ENCODE results near the gene IWS1. TPM values are rescaled to one million over a fixed set of nuclear protein-coding genes. Genes with fewer than 3 reads are reported as not detected.
A peak's percentile ranks its signal among the peaks of the same experiment; 100 is the strongest.
"Not testable (repeated sequence)": the region's sequence is repeated elsewhere in the genome, so short reads cannot be mapped to it uniquely, and the experiment has no call there.

IWS1 gene
- total RNA-seq, 6 experiments from 2014 or later, result 34.7 to 44.6 (median 38.3) TPM

GRCh38 chr2:127456960-127457359, 69.3 kb downstream of the IWS1 start:
- TF ChIP-seq, protein P1, sequence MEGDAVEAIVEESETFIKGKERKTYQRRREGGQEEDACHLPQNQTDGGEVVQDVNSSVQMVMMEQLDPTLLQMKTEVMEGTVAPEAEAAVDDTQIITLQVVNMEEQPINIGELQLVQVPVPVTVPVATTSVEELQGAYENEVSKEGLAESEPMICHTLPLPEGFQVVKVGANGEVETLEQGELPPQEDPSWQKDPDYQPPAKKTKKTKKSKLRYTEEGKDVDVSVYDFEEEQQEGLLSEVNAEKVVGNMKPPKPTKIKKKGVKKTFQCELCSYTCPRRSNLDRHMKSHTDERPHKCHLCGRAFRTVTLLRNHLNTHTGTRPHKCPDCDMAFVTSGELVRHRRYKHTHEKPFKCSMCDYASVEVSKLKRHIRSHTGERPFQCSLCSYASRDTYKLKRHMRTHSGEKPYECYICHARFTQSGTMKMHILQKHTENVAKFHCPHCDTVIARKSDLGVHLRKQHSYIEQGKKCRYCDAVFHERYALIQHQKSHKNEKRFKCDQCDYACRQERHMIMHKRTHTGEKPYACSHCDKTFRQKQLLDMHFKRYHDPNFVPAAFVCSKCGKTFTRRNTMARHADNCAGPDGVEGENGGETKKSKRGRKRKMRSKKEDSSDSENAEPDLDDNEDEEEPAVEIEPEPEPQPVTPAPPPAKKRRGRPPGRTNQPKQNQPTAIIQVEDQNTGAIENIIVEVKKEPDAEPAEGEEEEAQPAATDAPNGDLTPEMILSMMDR (IDR thresholded peaks at IDR 0.05), result no peak
- no peaks in the 10 kb centered on the region for H3K9me3 Mint-ChIP-seq
- no peak for DNase-seq
- no peaks in the 10 kb centered on the region for H3K4me1 Mint-ChIP-seq (ENCODE audit: low read depth)
- H3K27me3 Mint-ChIP-seq (ENCODE audit: insufficient read depth), result peaks cover 1% of the 10 kb centered on the region; the same call in 1 of the 2 replicates
- H3K27ac Mint-ChIP-seq, result no peak overlapping the region
- no peak overlapping the region for H3K4me3 Mint-ChIP-seq
- no peaks in the 10 kb centered on the region for H3K36me3 Mint-ChIP-seq (ENCODE audit: low read depth)

- H3K27me3 Mint-ChIP-seq (ENCODE audit: insufficient read depth), result peaks cover 1% of the 10 kb centered on the region; the same call in 1 of the 2 replicates
- no peak overlapping the region for H3K27ac Mint-ChIP-seq
- H3K4me3 Mint-ChIP-seq, result no peak overlapping the region
- DNase-seq, result no peak
- no peaks in the 10 kb centered on the region for H3K4me1 Mint-ChIP-seq (ENCODE audit: low read depth)
- no peaks in the 10 kb centered on the region for H3K9me3 Mint-ChIP-seq
- no peaks in the 10 kb centered on the region for H3K36me3 Mint-ChIP-seq (ENCODE audit: low read depth)
- TF ChIP-seq, protein P1 (IDR thresholded peaks at IDR 0.05), result no peak
Observed at GRCh38 chr2:127455566-127456493, 70.5 kb downstream of the IWS1 start.

DNA sequence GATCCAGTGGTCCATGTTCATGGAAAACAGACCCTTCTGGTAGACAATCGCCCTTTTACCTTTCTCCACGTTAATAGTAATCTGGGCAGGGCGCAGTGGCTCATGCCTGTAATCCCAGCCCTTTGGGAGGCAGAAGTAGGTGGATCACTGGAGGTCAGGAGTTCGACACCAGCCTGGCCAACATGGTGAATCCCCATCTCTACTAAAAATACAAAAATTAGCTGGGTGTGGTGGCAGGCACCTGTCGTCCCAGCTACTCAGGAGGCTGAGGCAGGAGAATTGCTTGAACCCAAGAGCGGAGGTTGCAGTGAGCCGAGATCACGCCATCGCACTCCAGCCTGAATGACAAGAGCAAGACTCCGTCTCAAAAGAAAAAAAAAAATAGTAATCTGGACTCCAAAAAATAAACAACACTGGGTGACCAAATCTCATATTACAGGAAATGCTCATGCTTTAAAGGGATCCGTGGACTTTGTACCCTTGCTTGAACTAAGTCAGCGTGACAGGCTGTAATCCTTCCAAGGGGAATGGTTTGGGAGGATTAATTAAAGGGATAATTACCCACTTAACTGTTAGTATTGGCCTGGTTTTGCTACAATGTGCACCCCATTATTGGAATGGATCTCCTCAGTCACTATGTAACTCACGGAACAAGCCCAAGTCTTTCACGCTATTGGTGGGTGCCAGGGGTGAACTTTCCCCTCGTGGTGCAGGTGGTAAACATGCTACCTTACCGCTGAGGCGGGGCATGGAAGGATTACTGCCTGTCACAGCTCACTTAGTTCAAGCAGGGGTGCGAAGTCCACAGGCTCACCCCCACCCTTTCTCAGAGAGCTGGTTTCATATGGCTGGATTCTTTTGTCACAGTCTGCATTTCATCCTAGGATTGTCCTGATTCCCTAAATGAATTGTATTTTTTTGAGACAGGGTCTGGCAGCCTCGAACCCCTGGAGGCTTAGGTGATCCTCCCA, 71.4 kb downstream of the IWS1 start:
- DNase-seq, result no peak
- no peak overlapping the region for H3K4me3 Mint-ChIP-seq
- no peaks in the 10 kb centered on the region for H3K4me1 Mint-ChIP-seq (ENCODE audit: low read depth)
- peaks cover 1% of the 10 kb centered on the region; the same call in 1 of the 2 replicates for H3K27me3 Mint-ChIP-seq (ENCODE audit: insufficient read depth)
- TF ChIP-seq, protein P1 (IDR thresholded peaks at IDR 0.05), result no peak
- H3K27ac Mint-ChIP-seq, result no peak overlapping the region
- no peaks in the 10 kb centered on the region for H3K36me3 Mint-ChIP-seq (ENCODE audit: low read depth)
- no peaks in the 10 kb centered on the region for H3K9me3 Mint-ChIP-seq

GRCh38 chr2:127453392-127454171, 72.7 kb downstream of the IWS1 start:
- no peaks in the 10 kb centered on the region for H3K27me3 Mint-ChIP-seq (ENCODE audit: insufficient read depth)
- no peak overlapping the region for H3K4me3 Mint-ChIP-seq
- H3K27ac Mint-ChIP-seq, result no peak overlapping the region
- H3K9me3 Mint-ChIP-seq, result no peaks in the 10 kb centered on the region
- peaks cover 9% of the 10 kb centered on the region for H3K4me1 Mint-ChIP-seq (ENCODE audit: low read depth)
- no peaks in the 10 kb centered on the region for H3K36me3 Mint-ChIP-seq (ENCODE audit: low read depth)
- TF ChIP-seq, protein P1 (IDR thresholded peaks at IDR 0.05), result peak; percentile 49
- no peak for DNase-seq

- TF ChIP-seq, protein P1 (IDR thresholded peaks at IDR 0.05), result no peak
- Mint-ChIP-seq H3K36me3 (ENCODE audit: low read depth) (no peaks in the 10 kb centered on the region), H3K4me1 (ENCODE audit: low read depth) (peaks cover 15% of the 10 kb centered on the region), H3K27me3 (ENCODE audit: insufficient read depth) (no peaks in the 10 kb centered on the region), H3K9me3 (no peaks in the 10 kb centered on the region), H3K27ac (no peak overlapping the region), H3K4me3 (no peak overlapping the region)
- no peak for DNase-seq
Observed at GRCh38 chr2:127453013-127453391, 73.3 kb downstream of the IWS1 start.

GRCh38 chr2:127452423-127452822, 73.9 kb downstream of the IWS1 start:
- H3K36me3 Mint-ChIP-seq (ENCODE audit: low read depth); DNase-seq; H3K4me3 Mint-ChIP-seq; H3K27ac Mint-ChIP-seq; H3K27me3 Mint-ChIP-seq (ENCODE audit: insufficient read depth); H3K9me3 Mint-ChIP-seq: not testable (repeated sequence)
- H3K4me1 Mint-ChIP-seq (ENCODE audit: low read depth), result peaks cover 15% of the 10 kb centered on the region
